NB4 (cell line): ENCODE measurements around the gene MTHFD2L.
A peak's percentile ranks its signal among the peaks of the same experiment; 100 is the strongest.

Source experiments
- DNase-seq: peaks from one replicate; pipeline ENCODE4 v3.0.0; 2010; ENCODE audit warnings: low read depth
- H3K4me3 ChIP-seq: one replicate; pipeline ENCODE4 v1.5.1; 2011; ENCODE audit warnings: mild to moderate bottlenecking, low read depth, low read length, moderate library complexity
- CTCF ChIP-seq: IDR thresholded peaks from one replicate; pipeline ENCODE4 v1.5.1; 2012; ENCODE audit warnings: low read depth, low read length
- MAX ChIP-seq: IDR thresholded peaks from 2 replicates; pipeline ENCODE4 v1.6.1; 2011; ENCODE audit warnings: low read depth, low read length
- MYC ChIP-seq: IDR thresholded peaks from 2 replicates; pipeline ENCODE4 v1.6.1; 2011; ENCODE audit warnings: low read depth, low read length
- POLR2A ChIP-seq: IDR thresholded peaks from 2 replicates; pipeline ENCODE4 v1.6.1; 2011; ENCODE audit warnings: mild to moderate bottlenecking; ENCODE audit not compliant: insufficient read length; ENCODE audit errors: extremely low read depth

MTHFD2L gene

GRCh38 chr4:74157154-74157553 is 764 bp upstream of the MTHFD2L start:
- peak; percentile 42 for DNase-seq
- no peak for TF ChIP-seq CTCF
- no peak for TF ChIP-seq POLR2A
- no peak for TF ChIP-seq MAX
- TF ChIP-seq MYC, result no peak
- H3K4me3 ChIP-seq, result peak overlapping the region; percentile 98

- TF ChIP-seq MAX (peak; percentile 88), MYC (peak; percentile 28; the same call in 1 of the 2 replicates), CTCF (no peak)
- peak; percentile 31 for DNase-seq
- H3K4me3 ChIP-seq, result peak overlapping the region; percentile 98
Measured at GRCh38 chr4:74158466-74159142, 686 bp downstream of the MTHFD2L start.

GRCh38 chr4:74159143-74159709 is 1.3 kb downstream of the MTHFD2L start:
- DNase-seq, result peak; percentile 36
- TF ChIP-seq POLR2A, result no peak
- TF ChIP-seq CTCF, result no peak
- no peak for TF ChIP-seq MAX
- no peak for TF ChIP-seq MYC
- H3K4me3 ChIP-seq, result peak overlapping the region; percentile 98

GRCh38 chr4:74161666-74162450 is 3.9 kb downstream of the MTHFD2L start:
- TF ChIP-seq POLR2A (no peak), CTCF (no peak), MAX (no peak), MYC (no peak)
- DNase-seq, result no peak

GRCh38 chr4:74166135-74166534 is 8.2 kb downstream of the MTHFD2L start:
- no peak for TF ChIP-seq POLR2A
- peak; percentile 39 for DNase-seq
- no peak overlapping the region for H3K4me3 ChIP-seq

More at GRCh38 chr4:74161666-74162450, 3.9 kb downstream of the MTHFD2L start:
- H3K4me3 ChIP-seq, result no peak overlapping the region

GRCh38 chr4:74166818-74167217 is 8.9 kb downstream of the MTHFD2L start:
- no peak for DNase-seq
- no peak for TF ChIP-seq MYC
- H3K4me3 ChIP-seq, result no peak overlapping the region
